Skeletal muscle cell (primary cell): ENCODE measurements around the gene EDN3.
"Not testable (repeated sequence)": the region's sequence is repeated elsewhere in the genome, so short reads cannot be mapped to it uniquely, and the experiment has no call there.

Source experiments
- DNase-seq: peaks from one replicate; pipeline ENCODE4 v3.0.0-alpha.2; 2010; ENCODE audit warnings: low read depth
- H3K4me3 ChIP-seq: 2 replicates; pipeline ENCODE4 v1.5.1; 2011; ENCODE audit warnings: low read depth, mild to moderate bottlenecking, control low read depth, low read length, moderate library complexity

EDN3 gene

GRCh38 chr20:59331721-59332329, 31.4 kb downstream of the EDN3 start:
- DNase-seq: no peak
- H3K4me3 ChIP-seq: no peak overlapping the region

- H3K4me3 ChIP-seq: no peak overlapping the region
- DNase-seq: no peak
Measured at GRCh38 chr20:59333260-59333845, 32.9 kb downstream of the EDN3 start.

- no peak for DNase-seq
- H3K4me3 ChIP-seq: no peak overlapping the region
Measured at GRCh38 chr20:59333951-59334350, 33.5 kb downstream of the EDN3 start.

- DNase-seq: no peak
- H3K4me3 ChIP-seq: no peak overlapping the region
Measured at GRCh38 chr20:59334651-59335300, 34.4 kb downstream of the EDN3 start.

GRCh38 chr20:59335377-59335776, 35.0 kb downstream of the EDN3 start:
- H3K4me3 ChIP-seq: no peak overlapping the region
- DNase-seq: no peak

- DNase-seq: no peak
- no peak overlapping the region for H3K4me3 ChIP-seq
Measured at GRCh38 chr20:59336540-59336939, 36.1 kb downstream of the EDN3 start.

GRCh38 chr20:59338444-59338843, 38.0 kb downstream of the EDN3 start:
- not testable (repeated sequence) for H3K4me3 ChIP-seq, DNase-seq

GRCh38 chr20:59340201-59340885, 39.9 kb downstream of the EDN3 start:
- H3K4me3 ChIP-seq: no peak overlapping the region
- DNase-seq: no peak

GRCh38 chr20:59341285-59342022, 41.0 kb downstream of the EDN3 start:
- not testable (repeated sequence) for DNase-seq

GRCh38 chr20:59342023-59342957, 41.9 kb downstream of the EDN3 start:
- no peak for DNase-seq
- no peak overlapping the region for H3K4me3 ChIP-seq

More at GRCh38 chr20:59341285-59342022, 41.0 kb downstream of the EDN3 start:
- not testable (repeated sequence) for H3K4me3 ChIP-seq

- DNase-seq: no peak
Measured at GRCh38 chr20:59346061-59346460, 45.6 kb downstream of the EDN3 start.

GRCh38 chr20:59349277-59349676, 48.9 kb downstream of the EDN3 start:
- no peak for DNase-seq
- H3K4me3 ChIP-seq: no peak overlapping the region

More at GRCh38 chr20:59346061-59346460, 45.6 kb downstream of the EDN3 start:
- no peak overlapping the region for H3K4me3 ChIP-seq

- no peak for DNase-seq
- H3K4me3 ChIP-seq: no peak overlapping the region
Measured at GRCh38 chr20:59350330-59351156, 50.1 kb downstream of the EDN3 start.

GRCh38 chr20:59351157-59352040, 51.0 kb downstream of the EDN3 start:
- H3K4me3 ChIP-seq: no peak overlapping the region
- DNase-seq: no peak

GRCh38 chr20:59352541-59352940, 52.1 kb downstream of the EDN3 start:
- no peak for DNase-seq
- no peak overlapping the region for H3K4me3 ChIP-seq

GRCh38 chr20:59352990-59353389, 52.6 kb downstream of the EDN3 start:
- DNase-seq: no peak
- H3K4me3 ChIP-seq: no peak overlapping the region

GRCh38 chr20:59354460-59354859, 54.0 kb downstream of the EDN3 start:
- H3K4me3 ChIP-seq: no peak overlapping the region
- no peak for DNase-seq
